Measurements from ENCODE around the gene CTR9. TPM values are rescaled to one million over a fixed set of nuclear protein-coding genes. Genes with fewer than 3 reads are reported as not detected.

Gene CTR9
- total and polyA plus RNA-seq, 10 donors, result 13.8 to 44.4 (median 32.9) TPM

- no peaks in the 10 kb centered on the region for H3K36me3 ChIP-seq
- H3K27me3 ChIP-seq (replicated peaks in 1 of 7), result no peaks in the 10 kb centered on the region
- H3K4me1 ChIP-seq, result no peaks in the 10 kb centered on the region
- TF ChIP-seq CTCF (IDR thresholded peaks at IDR 0.05 in 8 of 11, conservative IDR thresholded peaks at IDR 0.05 in 3 of 11), result no peak
- no peak for TF ChIP-seq POLR2AphosphoS5 (IDR thresholded peaks at IDR 0.05)
- TF ChIP-seq POLR2A (IDR thresholded peaks at IDR 0.05), result no peak
- no peak overlapping the region for H3K27ac ChIP-seq
- intact Hi-C loops (cut with DNase I; ENCODE audit: low total_unique reads), result no loop called here
- DNase-seq, result no peak
- no peak overlapping the region for H3K4me3 ChIP-seq
- 63 to 77% (median 65%) methylated on average over 5 of the region's 5 CpGs for WGBS, 5 donors
- H3K9me3 ChIP-seq, result no peaks in the 10 kb centered on the region
These were observed 41.6 kb upstream of the CTR9 start for GRCh38 chr11:10709299-10710086.

GRCh38 chr11:10715571-10715970 lies 35.5 kb upstream of the CTR9 start:
- WGBS, 5 donors, result 60 to 88% (median 76%) methylated on average over 4 of the region's 4 CpGs
- peaks cover 0 to 4% (median 0%) of the 10 kb centered on the region in 7 donors for H3K27me3 ChIP-seq (replicated peaks in 1 of 7)
- no peak for DNase-seq
- TF ChIP-seq POLR2A (IDR thresholded peaks at IDR 0.05) (no peak), CTCF (IDR thresholded peaks at IDR 0.05 in 8 of 11, conservative IDR thresholded peaks at IDR 0.05 in 3 of 11) (no peak), POLR2AphosphoS5 (IDR thresholded peaks at IDR 0.05) (no peak)
- H3K27ac ChIP-seq, result no peak overlapping the region
- H3K36me3 ChIP-seq, result no peaks in the 10 kb centered on the region
- H3K4me1 ChIP-seq, result no peaks in the 10 kb centered on the region
- H3K9me3 ChIP-seq, result no peaks in the 10 kb centered on the region
- intact Hi-C loops (cut with DNase I; ENCODE audit: low total_unique reads), result no loop called here
- H3K4me3 ChIP-seq, result no peak overlapping the region

DNA sequence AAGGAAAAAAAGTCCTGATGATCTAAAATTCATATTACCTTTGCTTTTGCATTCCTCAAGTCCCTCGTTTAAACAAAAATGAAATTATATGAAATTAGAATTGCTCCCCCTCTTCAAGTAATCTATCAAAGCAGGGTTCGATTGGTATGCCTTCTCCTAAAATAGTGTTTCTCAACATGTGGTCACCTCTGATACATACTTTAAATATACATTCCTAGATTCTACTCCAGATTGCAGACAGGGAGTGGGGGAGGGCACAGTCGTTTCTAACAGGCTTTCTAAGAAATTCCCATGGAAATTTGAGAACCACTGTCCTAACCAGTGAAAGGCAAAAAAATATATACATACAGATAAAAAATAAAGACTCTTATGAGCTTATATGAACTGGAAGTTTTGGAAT lies 34.9 kb upstream of the CTR9 start:
- TF ChIP-seq POLR2AphosphoS5 (IDR thresholded peaks at IDR 0.05) (no peak), POLR2A (IDR thresholded peaks at IDR 0.05) (no peak), CTCF (IDR thresholded peaks at IDR 0.05 in 8 of 11, conservative IDR thresholded peaks at IDR 0.05 in 3 of 11) (no peak)
- H3K27ac ChIP-seq, result no peak overlapping the region
- H3K4me3 ChIP-seq, result no peak overlapping the region
- no peaks in the 10 kb centered on the region for H3K4me1 ChIP-seq
- intact Hi-C loops (cut with DNase I; ENCODE audit: low total_unique reads), result no loop called here
- WGBS, 5 donors, result 58 to 83% (median 70%) methylated on average over 3 of the region's 3 CpGs
- H3K9me3 ChIP-seq, result no peaks in the 10 kb centered on the region
- H3K27me3 ChIP-seq (replicated peaks in 1 of 7), result peaks cover 0 to 4% (median 0%) of the 10 kb centered on the region in 7 donors
- DNase-seq, result no peak
- no peaks in the 10 kb centered on the region for H3K36me3 ChIP-seq

GRCh38 chr11:10716543-10717259 lies 34.3 kb upstream of the CTR9 start:
- Histone ChIP-seq H3K9me3 (no peaks in the 10 kb centered on the region), H3K4me3 (no peak overlapping the region), H3K4me1 (no peaks in the 10 kb centered on the region), H3K27me3 (replicated peaks in 1 of 7) (peaks cover 0 to 4% (median 0%) of the 10 kb centered on the region in 7 donors), H3K27ac (no peak overlapping the region), H3K36me3 (no peaks in the 10 kb centered on the region)
- intact Hi-C loops (cut with DNase I; ENCODE audit: low total_unique reads), result no loop called here
- no peak for TF ChIP-seq POLR2AphosphoS5 (IDR thresholded peaks at IDR 0.05)
- TF ChIP-seq CTCF (IDR thresholded peaks at IDR 0.05 in 8 of 11, conservative IDR thresholded peaks at IDR 0.05 in 3 of 11), result no peak
- no peak for TF ChIP-seq POLR2A (IDR thresholded peaks at IDR 0.05)
- no peak for DNase-seq
- WGBS, 5 donors, result 77 to 94% (median 92%) methylated on average over 9 of the region's 9 CpGs
